Naive thymus-derived CD4-positive, alpha-beta T cell (primary cell): ENCODE measurements around the gene ERMAP. TPM values are rescaled to one million over a fixed set of nuclear protein-coding genes. Genes with fewer than 3 reads are reported as not detected.
A peak's percentile ranks its signal among the peaks of the same experiment; 100 is the strongest.
"Not testable (repeated sequence)": the region's sequence is repeated elsewhere in the genome, so short reads cannot be mapped to it uniquely, and the experiment has no call there.

Source experiments
- ATAC-seq: fragments of 150-1000 bp; cut with Tn5 transposase; 2 replicates; pipeline ENCODE4 v1.10.0; 2021; ENCODE audit warnings: mild to moderate bottlenecking, moderate library complexity
- CTCF ChIA-PET: fragments of 350-600 bp; sonication (Branson Sonifier 250); formaldehyde crosslinking; loops from one replicate; lab custom pipeline; 2021; ENCODE audit warnings: antibody characterized with exemption; lab: Charles Lee
- POLR2A ChIA-PET: fragments of 350-600 bp; sonication (Branson Sonifier 250); formaldehyde crosslinking; loops from one replicate; lab custom pipeline; 2021; ENCODE audit warnings: antibody characterized with exemption, inconsistent platforms; lab: Charles Lee
- DNase-seq, 9 donors: peaks; one replicate each; pipeline versions ENCODE4 v3.0.0 to v3.0.0-alpha.2; 2020 to 2022; ENCODE audit warnings: mixed read lengths in 1 of 9
- H3K27ac ChIP-seq: one replicate; pipeline ENCODE4 v1.7.0; 2013; ENCODE audit warnings: mild to moderate bottlenecking, low read depth, low read length, moderate library complexity
- H3K27me3 ChIP-seq, 2 donors: one replicate each; pipeline ENCODE4 v1.7.0; 2013; ENCODE audit warnings: low read length in 2 of 2, mild to moderate bottlenecking in 2 of 2, moderate library complexity in 2 of 2; ENCODE audit not compliant: control insufficient read depth in 2 of 2, insufficient read depth in 2 of 2
- H3K36me3 ChIP-seq, 3 experiments: 1 replicate in 2 of 3; 2 replicates in 1 of 3; pipeline ENCODE4 v1.7.0; 2013; ENCODE audit warnings: low read length in 3 of 3, mild to moderate bottlenecking in 3 of 3, moderate library complexity in 1 of 3; ENCODE audit not compliant: insufficient read depth in 3 of 3, control insufficient read depth in 2 of 3
- H3K4me1 ChIP-seq, 2 donors: one replicate each; pipeline ENCODE4 v1.7.0; 2013; ENCODE audit warnings: low read length in 2 of 2, mild to moderate bottlenecking in 2 of 2, moderate library complexity in 1 of 2; ENCODE audit not compliant: control insufficient read depth in 2 of 2, insufficient read depth in 2 of 2
- H3K4me3 ChIP-seq: 2 replicates; pipeline ENCODE4 v1.7.0; 2013; ENCODE audit warnings: mild to moderate bottlenecking, low read length
- H3K9me3 ChIP-seq, 3 experiments: 1 replicate in 2 of 3; 2 replicates in 1 of 3; pipeline ENCODE4 v1.7.0; 2013; ENCODE audit warnings: low read length in 3 of 3; ENCODE audit not compliant: control insufficient read depth in 2 of 3
- H3K27ac Mint-ChIP-seq, 9 donors: one replicate each; pipeline ENCODE4 v1.8.0; 2020 to 2022; ENCODE audit warnings: mixed read lengths in 9 of 9, mild to moderate bottlenecking in 8 of 9, moderate library complexity in 5 of 9, inconsistent platforms in 2 of 9
- H3K27me3 Mint-ChIP-seq, 5 donors: one replicate each; pipeline ENCODE4 v1.8.0; 2021 to 2022; ENCODE audit warnings: mixed read lengths in 5 of 5, mild to moderate bottlenecking in 1 of 5
- H3K36me3 Mint-ChIP-seq, 5 donors: one replicate each; pipeline ENCODE4 v1.8.0; 2020 to 2022; ENCODE audit warnings: mixed read lengths in 5 of 5, mild to moderate bottlenecking in 3 of 5, inconsistent platforms in 1 of 5
- H3K4me1 Mint-ChIP-seq, 7 donors: one replicate each; pipeline ENCODE4 v1.8.0; 2020 to 2022; ENCODE audit warnings: mixed read lengths in 7 of 7, mild to moderate bottlenecking in 3 of 7, inconsistent platforms in 1 of 7
- H3K4me3 Mint-ChIP-seq, 10 donors: one replicate each; pipeline ENCODE4 v1.8.0; 2020 to 2022; ENCODE audit warnings: mild to moderate bottlenecking in 10 of 10, mixed read lengths in 10 of 10, moderate library complexity in 6 of 10, inconsistent platforms in 2 of 10
- H3K9me3 Mint-ChIP-seq, 11 donors: one replicate each; pipeline ENCODE4 v1.8.0; 2020 to 2022; ENCODE audit warnings: mixed read lengths in 11 of 11, mild to moderate bottlenecking in 4 of 11, inconsistent platforms in 1 of 11, moderate library complexity in 1 of 11
- intact Hi-C, 2 donors: fragments of 100-400 bp; cut with micrococcal nuclease; formaldehyde crosslinking; loops; one replicate each; pipeline ENCODE4 v1.15.1; 2023
- polyA plus RNA-seq, 2 donors: library from polyadenylated mRNA; unstranded; fragments of 300-500 nt; fragmentation: Illumina TruSeq; gene quantifications; one replicate each; pipeline ENCODE4 v1.2.3, GENCODE V29; 2021
- total RNA-seq, 6 experiments: library from RNA in 5 of 6; stranded (reverse) in 5 of 6; gene quantifications; 1 replicate in 5 of 6; 2 replicates in 1 of 6; pipeline ENCODE4 v1.2.3 and lab custom pipeline; 2021 to 2026

The ERMAP gene
- total and polyA plus RNA-seq, 7 experiments from 2014 or later, result 1.9 to 10.3 (median 6.2) TPM

GRCh38 chr1:42852608-42852980, 35.7 kb downstream of the ERMAP start:
- POLR2A ChIA-PET, result no interaction called here
- ATAC-seq (no peak), DNase-seq (no peak)
- peaks cover 0 to 12% (median 0%) of the 10 kb centered on the region in 3 experiments for H3K9me3 ChIP-seq
- CTCF ChIA-PET, result no interaction called here
- H3K4me1 ChIP-seq, result peaks cover 2 to 7% of the 10 kb centered on the region in 2 donors
- Mint-ChIP-seq H3K4me1 (peaks cover 15 to 24% (median 20%) of the 10 kb centered on the region in 7 donors), H3K4me3 (no peak overlapping the region), H3K27me3 (no peaks in the 10 kb centered on the region), H3K27ac (peak overlapping the region in 2 of 9 donors; percentile 47 to 60), H3K9me3 (peaks cover 0 to 43% (median 12%) of the 10 kb centered on the region in 11 donors), H3K36me3 (peaks cover 9 to 47% (median 36%) of the 10 kb centered on the region in 5 donors)
- no peaks in the 10 kb centered on the region for H3K27me3 ChIP-seq
- intact Hi-C loops, result no loop called here
- H3K4me3 ChIP-seq, result no peak overlapping the region
- peaks cover 0 to 21% (median 0%) of the 10 kb centered on the region in 3 experiments for H3K36me3 ChIP-seq
- no peak overlapping the region for H3K27ac ChIP-seq

- Histone ChIP-seq H3K4me1 (peaks cover 0 to under 1% of the 10 kb centered on the region in 2 donors), H3K9me3 (peaks cover 0 to 12% (median 0%) of the 10 kb centered on the region in 3 experiments), H3K27ac (no peak overlapping the region), H3K36me3 (peaks cover 0 to 21% (median 0%) of the 10 kb centered on the region in 3 experiments), H3K27me3 (no peaks in the 10 kb centered on the region), H3K4me3 (no peak overlapping the region)
- intact Hi-C loops, result no loop called here
- no peak overlapping the region for H3K4me3 Mint-ChIP-seq
- POLR2A ChIA-PET, result no interaction called here
- H3K4me1 Mint-ChIP-seq, result peaks cover 8 to 18% (median 13%) of the 10 kb centered on the region in 7 donors
- CTCF ChIA-PET, result no interaction called here
- H3K36me3 Mint-ChIP-seq, result peaks cover 9 to 54% (median 36%) of the 10 kb centered on the region in 5 donors
- no peak overlapping the region for H3K27ac Mint-ChIP-seq
- H3K9me3 Mint-ChIP-seq, result peaks cover 0 to 49% (median 12%) of the 10 kb centered on the region in 11 donors
- no peak for DNase-seq
- no peak for ATAC-seq
- H3K27me3 Mint-ChIP-seq, result peaks cover 0 to 4% (median 0%) of the 10 kb centered on the region in 5 donors
Observed at GRCh38 chr1:42853116-42853884, 36.4 kb downstream of the ERMAP start.

- H3K36me3 ChIP-seq, result not testable (repeated sequence)
- peaks cover 11 to 40% (median 18%) of the 10 kb centered on the region in 5 donors for H3K36me3 Mint-ChIP-seq
Observed at GRCh38 chr1:42856554-42856953, 39.6 kb downstream of the ERMAP start.

DNA sequence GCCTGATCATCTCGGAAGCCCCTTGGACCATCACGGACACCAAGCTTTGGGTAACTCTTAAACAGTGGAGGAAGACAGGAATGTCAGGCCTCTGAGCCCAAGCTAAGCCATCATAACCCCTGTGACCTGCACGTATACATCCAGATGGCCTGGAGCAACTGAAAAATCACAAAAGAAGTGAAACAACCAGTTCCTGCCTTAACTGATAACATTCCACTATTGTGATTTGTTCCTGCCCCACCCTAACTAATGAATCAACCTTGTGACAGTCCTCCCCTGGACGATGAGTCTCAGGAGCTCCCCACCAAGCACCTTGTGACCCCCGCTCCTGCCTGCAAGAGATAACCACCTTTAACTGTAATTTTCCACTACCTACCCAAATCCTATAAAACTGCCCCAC, 42.4 kb downstream of the ERMAP start:
- Mint-ChIP-seq H3K9me3 (peaks cover 9 to 37% (median 14%) of the 10 kb centered on the region in 11 donors), H3K27me3 (peaks cover 17 to 36% (median 32%) of the 10 kb centered on the region in 5 donors), H3K36me3 (peaks cover 4 to 26% (median 14%) of the 10 kb centered on the region in 5 donors), H3K4me1 (peaks cover 0 to 11% (median 0%) of the 10 kb centered on the region in 7 donors)
- POLR2A ChIA-PET, intact Hi-C loops, H3K4me3 ChIP-seq, H3K36me3 ChIP-seq, H3K27me3 ChIP-seq, CTCF ChIA-PET, H3K27ac Mint-ChIP-seq, ATAC-seq, DNase-seq, H3K27ac ChIP-seq, H3K4me1 ChIP-seq, H3K4me3 Mint-ChIP-seq: not testable (repeated sequence)
- H3K9me3 ChIP-seq, result peaks cover 0 to 16% (median 0%) of the 10 kb centered on the region in 3 experiments

More at GRCh38 chr1:42856554-42856953, 39.6 kb downstream of the ERMAP start:
- Mint-ChIP-seq H3K4me1 (peaks cover 0 to 11% (median 0%) of the 10 kb centered on the region in 7 donors), H3K9me3 (peaks cover 9 to 46% (median 17%) of the 10 kb centered on the region in 11 donors), H3K27me3 (peaks cover 11 to 24% (median 20%) of the 10 kb centered on the region in 5 donors)
- H3K27me3 ChIP-seq, H3K27ac ChIP-seq, H3K4me3 Mint-ChIP-seq, H3K4me3 ChIP-seq, ATAC-seq, H3K4me1 ChIP-seq, CTCF ChIA-PET, POLR2A ChIA-PET, intact Hi-C loops, H3K27ac Mint-ChIP-seq, DNase-seq: not testable (repeated sequence)
- peaks cover 0 to 15% (median 0%) of the 10 kb centered on the region in 3 experiments for H3K9me3 ChIP-seq

- ChIA-PET POLR2A (no interaction called here), CTCF (no interaction called here)
- H3K36me3 Mint-ChIP-seq, result peaks cover 4 to 26% (median 14%) of the 10 kb centered on the region in 5 donors
- Histone ChIP-seq H3K9me3 (peaks cover 0 to 16% (median 0%) of the 10 kb centered on the region in 3 experiments), H3K27ac (no peak overlapping the region), H3K36me3 (no peaks in the 10 kb centered on the region), H3K27me3 (peaks cover 0 to 3% of the 10 kb centered on the region in 2 donors), H3K4me3 (no peak overlapping the region), H3K4me1 (no peaks in the 10 kb centered on the region)
- intact Hi-C loops, result no loop called here
- no peak overlapping the region for H3K27ac Mint-ChIP-seq
- H3K9me3 Mint-ChIP-seq, result peaks cover 9 to 38% (median 14%) of the 10 kb centered on the region in 11 donors
- H3K27me3 Mint-ChIP-seq, result peaks cover 25 to 36% (median 32%) of the 10 kb centered on the region in 5 donors
- no peak for DNase-seq
- H3K4me1 Mint-ChIP-seq, result peaks cover 0 to 5% (median 0%) of the 10 kb centered on the region in 7 donors
- no peak overlapping the region for H3K4me3 Mint-ChIP-seq
- no peak for ATAC-seq
Observed at GRCh38 chr1:42860339-42861013, 43.6 kb downstream of the ERMAP start.

DNA sequence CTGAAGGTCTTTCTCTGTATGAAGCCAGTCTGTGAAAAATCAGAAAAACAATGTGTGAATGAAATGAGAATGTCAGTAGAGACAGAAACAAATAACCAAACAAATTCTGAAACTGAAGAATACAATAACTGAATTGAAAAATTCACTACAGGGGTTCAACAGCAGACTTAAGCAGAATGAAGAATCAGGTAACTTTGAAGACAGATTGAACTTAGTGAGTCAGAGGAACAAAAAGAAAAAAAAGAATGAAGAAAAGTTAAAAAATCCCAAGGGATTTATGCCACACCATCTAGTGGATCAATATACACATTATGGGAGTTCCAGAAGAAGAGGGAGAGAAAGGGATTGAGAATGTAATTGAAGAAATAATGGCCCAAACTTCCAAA, 44.1 kb downstream of the ERMAP start:
- no peak overlapping the region for H3K27ac Mint-ChIP-seq
- ChIA-PET CTCF (no interaction called here), POLR2A (no interaction called here)
- Histone ChIP-seq H3K4me3 (no peak overlapping the region), H3K27me3 (peaks cover 0 to 3% of the 10 kb centered on the region in 2 donors), H3K9me3 (peaks cover 0 to 16% (median 0%) of the 10 kb centered on the region in 3 experiments), H3K4me1 (no peaks in the 10 kb centered on the region), H3K27ac (no peak overlapping the region), H3K36me3 (no peaks in the 10 kb centered on the region)
- ATAC-seq (no peak), DNase-seq (no peak)
- intact Hi-C loops, result no loop called here
- H3K36me3 Mint-ChIP-seq, result peaks cover 4 to 22% (median 14%) of the 10 kb centered on the region in 5 donors
- peaks cover 25 to 36% (median 32%) of the 10 kb centered on the region in 5 donors for H3K27me3 Mint-ChIP-seq
- peaks cover 9 to 36% (median 14%) of the 10 kb centered on the region in 11 donors for H3K9me3 Mint-ChIP-seq
- peaks cover 0 to 4% (median 0%) of the 10 kb centered on the region in 7 donors for H3K4me1 Mint-ChIP-seq
- H3K4me3 Mint-ChIP-seq, result no peak overlapping the region
